Adrenal gland (tissue), 5 donors: ENCODE measurements around the gene NR2F2.

Experiments
- POLR2A ChIP-seq, 2 donors: fragments of 450-650 bp; IDR thresholded peaks; one replicate each; pipeline ENCODE4 v1.6.1; 2017; ENCODE audit warnings: antibody characterized with exemption in 2 of 2, mild to moderate bottlenecking in 2 of 2, moderate library complexity in 1 of 2
- TF ChIP-seq, protein P1 (sequence below), 6 experiments: fragments of 450-650 bp in 4 of 6; fragments of 200-600 bp in 2 of 6; sonication (generic) in 1 of 6; IDR thresholded peaks; 1 replicate in 5 of 6; 2 replicates in 1 of 6; pipeline versions ENCODE4 v1.5.1 to v1.8.0; 2016 to 2021; ENCODE audit warnings: antibody characterized with exemption in 6 of 6, mild to moderate bottlenecking in 2 of 6, moderate library complexity in 1 of 6
- donor health status: DM: no; HTN: no; CAD: no.

DNA sequence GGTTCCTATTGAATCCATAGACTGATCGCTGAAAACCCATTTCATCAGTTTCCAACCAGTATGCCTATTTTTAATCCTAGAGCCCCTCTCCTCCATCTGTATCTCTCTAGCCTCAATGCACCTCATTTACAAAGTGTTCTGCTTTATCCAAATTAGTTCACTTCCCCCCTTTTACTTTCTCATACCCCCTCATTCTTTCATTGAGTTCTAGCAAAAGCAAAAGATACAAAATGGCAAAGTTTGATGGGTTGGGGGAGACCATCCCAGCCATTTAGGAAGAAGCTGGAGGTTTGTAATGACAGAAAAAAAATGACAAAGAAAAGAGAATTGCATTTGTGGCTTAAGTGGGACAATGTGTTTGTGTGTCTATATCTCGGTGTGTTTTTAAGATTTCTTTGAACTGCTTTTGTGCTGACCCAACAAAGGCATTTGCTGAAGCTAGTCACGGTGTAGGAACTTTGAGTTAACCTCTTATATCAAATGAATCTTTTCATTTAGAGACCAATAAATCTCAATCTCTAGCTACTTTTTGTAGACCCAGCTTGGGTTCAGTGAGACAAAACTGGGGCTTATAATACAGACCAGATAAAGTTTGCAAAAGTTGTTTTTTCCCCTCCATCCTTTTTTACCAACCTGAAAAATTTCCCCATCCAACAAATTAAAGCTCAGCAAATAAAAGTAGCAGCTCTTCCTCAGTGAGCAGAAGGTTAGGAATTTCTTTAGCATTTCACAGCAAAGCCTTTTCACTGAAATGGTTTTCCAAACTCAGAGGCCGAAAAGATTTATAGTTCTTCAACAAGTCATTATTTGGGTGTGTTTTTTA, 18.7 kb downstream of the NR2F2 start:
- TF ChIP-seq, protein P1, sequence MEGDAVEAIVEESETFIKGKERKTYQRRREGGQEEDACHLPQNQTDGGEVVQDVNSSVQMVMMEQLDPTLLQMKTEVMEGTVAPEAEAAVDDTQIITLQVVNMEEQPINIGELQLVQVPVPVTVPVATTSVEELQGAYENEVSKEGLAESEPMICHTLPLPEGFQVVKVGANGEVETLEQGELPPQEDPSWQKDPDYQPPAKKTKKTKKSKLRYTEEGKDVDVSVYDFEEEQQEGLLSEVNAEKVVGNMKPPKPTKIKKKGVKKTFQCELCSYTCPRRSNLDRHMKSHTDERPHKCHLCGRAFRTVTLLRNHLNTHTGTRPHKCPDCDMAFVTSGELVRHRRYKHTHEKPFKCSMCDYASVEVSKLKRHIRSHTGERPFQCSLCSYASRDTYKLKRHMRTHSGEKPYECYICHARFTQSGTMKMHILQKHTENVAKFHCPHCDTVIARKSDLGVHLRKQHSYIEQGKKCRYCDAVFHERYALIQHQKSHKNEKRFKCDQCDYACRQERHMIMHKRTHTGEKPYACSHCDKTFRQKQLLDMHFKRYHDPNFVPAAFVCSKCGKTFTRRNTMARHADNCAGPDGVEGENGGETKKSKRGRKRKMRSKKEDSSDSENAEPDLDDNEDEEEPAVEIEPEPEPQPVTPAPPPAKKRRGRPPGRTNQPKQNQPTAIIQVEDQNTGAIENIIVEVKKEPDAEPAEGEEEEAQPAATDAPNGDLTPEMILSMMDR (IDR thresholded peaks at IDR 0.05) = no peak
- no peak for TF ChIP-seq POLR2A (IDR thresholded peaks at IDR 0.05)
